ENCODE measurements around the gene SNX10.

DNA sequence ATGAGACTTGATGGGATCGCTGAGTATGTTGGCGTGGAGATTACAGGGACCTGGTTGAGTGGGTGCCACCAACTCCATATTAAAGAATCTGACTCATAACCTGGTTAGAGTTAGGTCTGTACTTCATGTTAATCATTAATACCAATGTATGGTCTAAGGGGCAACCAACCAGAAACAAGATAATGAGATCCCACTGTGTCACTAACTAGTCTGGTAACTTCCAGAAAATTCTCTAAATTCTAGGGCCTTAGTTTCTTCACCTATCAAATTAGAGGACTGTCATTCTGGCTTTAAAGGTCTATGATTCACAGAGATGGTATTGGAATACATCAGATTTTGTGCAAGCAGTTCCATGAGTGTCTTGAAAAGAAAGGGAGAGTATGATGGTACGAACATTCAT is 102.2 kb downstream of the SNX10 start:
- TF ChIP-seq, protein P1, sequence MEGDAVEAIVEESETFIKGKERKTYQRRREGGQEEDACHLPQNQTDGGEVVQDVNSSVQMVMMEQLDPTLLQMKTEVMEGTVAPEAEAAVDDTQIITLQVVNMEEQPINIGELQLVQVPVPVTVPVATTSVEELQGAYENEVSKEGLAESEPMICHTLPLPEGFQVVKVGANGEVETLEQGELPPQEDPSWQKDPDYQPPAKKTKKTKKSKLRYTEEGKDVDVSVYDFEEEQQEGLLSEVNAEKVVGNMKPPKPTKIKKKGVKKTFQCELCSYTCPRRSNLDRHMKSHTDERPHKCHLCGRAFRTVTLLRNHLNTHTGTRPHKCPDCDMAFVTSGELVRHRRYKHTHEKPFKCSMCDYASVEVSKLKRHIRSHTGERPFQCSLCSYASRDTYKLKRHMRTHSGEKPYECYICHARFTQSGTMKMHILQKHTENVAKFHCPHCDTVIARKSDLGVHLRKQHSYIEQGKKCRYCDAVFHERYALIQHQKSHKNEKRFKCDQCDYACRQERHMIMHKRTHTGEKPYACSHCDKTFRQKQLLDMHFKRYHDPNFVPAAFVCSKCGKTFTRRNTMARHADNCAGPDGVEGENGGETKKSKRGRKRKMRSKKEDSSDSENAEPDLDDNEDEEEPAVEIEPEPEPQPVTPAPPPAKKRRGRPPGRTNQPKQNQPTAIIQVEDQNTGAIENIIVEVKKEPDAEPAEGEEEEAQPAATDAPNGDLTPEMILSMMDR (optimal IDR thresholded peaks at IDR 0.05 in 1 of 3, IDR thresholded peaks at IDR 0.05 in 1 of 3, conservative IDR thresholded peaks at IDR 0.05 in 1 of 3; ENCODE audit: extremely low read depth in 1 of 3, insufficient read depth in 2 of 3, low read length in 3 of 3): no peak
- TF ChIP-seq EZH2 (IDR thresholded peaks at IDR 0.05; ENCODE audit: low read length): no peak

All from keratinocyte (primary cell).